Lower lobe of right lung (tissue), 2 donors: ENCODE results near the gene EID1. TPM values are rescaled to one million over a fixed set of nuclear protein-coding genes. Genes with fewer than 3 reads are reported as not detected.
"Not testable (repeated sequence)": the region's sequence is repeated elsewhere in the genome, so short reads cannot be mapped to it uniquely, and the experiment has no call there.

Experiments used
- ATAC-seq, 2 donors: fragments of 200-7000 bp; cut with Tn5 transposase; one replicate each; pipeline ENCODE4 v1.9.1; 2020 to 2022; ENCODE audit warnings: mild to moderate bottlenecking in 2 of 2, moderate library complexity in 2 of 2
- DNase-seq: peaks from one replicate; pipeline ENCODE4 v3.0.0-alpha.2; 2020
- H3K27ac ChIP-seq: fragments of 200-600 bp; one replicate; pipeline ENCODE4 v1.8.0; 2022
- H3K27me3 ChIP-seq: fragments of 200-600 bp; one replicate; pipeline ENCODE4 v1.8.0; 2022; ENCODE audit warnings: low read depth
- H3K36me3 ChIP-seq: fragments of 200-600 bp; one replicate; pipeline ENCODE4 v1.8.0; 2022; ENCODE audit warnings: mild to moderate bottlenecking
- H3K4me1 ChIP-seq: fragments of 200-600 bp; one replicate; pipeline ENCODE4 v1.8.0; 2022
- H3K4me3 ChIP-seq: fragments of 200-600 bp; one replicate; pipeline ENCODE4 v1.8.0; 2022; ENCODE audit warnings: mild to moderate bottlenecking
- H3K9me3 ChIP-seq: fragments of 200-600 bp; one replicate; pipeline ENCODE4 v1.8.0; 2022
- CTCF ChIP-seq: fragments of 200-600 bp; IDR thresholded peaks from one replicate; pipeline ENCODE4 v1.8.0; 2022; ENCODE audit warnings: antibody characterized with exemption, mild to moderate bottlenecking
- intact Hi-C: fragments of 100-400 bp; cut with DNase I; formaldehyde crosslinking; loops from one replicate; pipeline ENCODE4 v1.11.0; 2022
- total RNA-seq: library from RNA; stranded (reverse); fragmentation: NEBNext Ultra II Directional; extraction: Animal tissue kit (Norgen Biotek cat#: 25700); gene quantifications from one replicate; pipeline ENCODE4 v1.2.1, GENCODE V29; 2021
- donor health status: DM: no; HTN: yes; CAD: no; lungs with severe emphysema.

The EID1 gene
- total RNA-seq, 1 donor from 2014 or later: 84.0 TPM

- Histone ChIP-seq H3K27ac (no peak overlapping the region), H3K4me1 (no peaks in the 10 kb centered on the region), H3K4me3 (no peak overlapping the region), H3K9me3 (no peaks in the 10 kb centered on the region), H3K36me3 (no peaks in the 10 kb centered on the region), H3K27me3 (no peaks in the 10 kb centered on the region)
- TF ChIP-seq CTCF: no peak
- ATAC-seq: no peak
- no peak for DNase-seq
- intact Hi-C loops: no loop called here
Measured at GRCh38 chr15:48834756-48835155, 43.2 kb upstream of the EID1 start.

- TF ChIP-seq CTCF: no peak
- no peaks in the 10 kb centered on the region for H3K9me3 ChIP-seq
- DNase-seq: no peak
Measured at GRCh38 chr15:48842501-48842900, 35.4 kb upstream of the EID1 start.

GRCh38 chr15:48845123-48845522 is 32.8 kb upstream of the EID1 start:
- Histone ChIP-seq H3K36me3 (no peaks in the 10 kb centered on the region), H3K27ac (no peak overlapping the region), H3K4me3 (no peak overlapping the region), H3K27me3 (no peaks in the 10 kb centered on the region), H3K4me1 (no peaks in the 10 kb centered on the region), H3K9me3 (no peaks in the 10 kb centered on the region)
- intact Hi-C loops: no loop called here
- ATAC-seq: no peak
- TF ChIP-seq CTCF: no peak
- no peak for DNase-seq

More at GRCh38 chr15:48842501-48842900, 35.4 kb upstream of the EID1 start:
- no peaks in the 10 kb centered on the region for H3K4me1 ChIP-seq
- no peak overlapping the region for H3K27ac ChIP-seq
- no peaks in the 10 kb centered on the region for H3K36me3 ChIP-seq
- H3K27me3 ChIP-seq: no peaks in the 10 kb centered on the region
- ATAC-seq: no peak
- intact Hi-C loops: no loop called here
- no peak overlapping the region for H3K4me3 ChIP-seq

- DNase-seq (no peak), ATAC-seq (no peak)
- no peaks in the 10 kb centered on the region for H3K27me3 ChIP-seq
- H3K9me3 ChIP-seq: no peaks in the 10 kb centered on the region
- TF ChIP-seq CTCF: no peak
- no peaks in the 10 kb centered on the region for H3K36me3 ChIP-seq
- no peak overlapping the region for H3K27ac ChIP-seq
- intact Hi-C loops: no loop called here
- no peak overlapping the region for H3K4me3 ChIP-seq
- H3K4me1 ChIP-seq: no peaks in the 10 kb centered on the region
Measured at GRCh38 chr15:48850648-48851047, 27.3 kb upstream of the EID1 start.

GRCh38 chr15:48851956-48852355 is 26.0 kb upstream of the EID1 start:
- Histone ChIP-seq H3K27me3 (no peaks in the 10 kb centered on the region), H3K4me3 (no peak overlapping the region), H3K4me1 (no peaks in the 10 kb centered on the region), H3K27ac (no peak overlapping the region), H3K36me3 (no peaks in the 10 kb centered on the region), H3K9me3 (no peaks in the 10 kb centered on the region)
- intact Hi-C loops: no loop called here
- no peak for TF ChIP-seq CTCF
- DNase-seq: no peak
- ATAC-seq: no peak

- ATAC-seq, H3K4me1 ChIP-seq, H3K4me3 ChIP-seq, H3K9me3 ChIP-seq, H3K36me3 ChIP-seq, intact Hi-C loops, H3K27ac ChIP-seq, H3K27me3 ChIP-seq, DNase-seq: not testable (repeated sequence)
Measured at GRCh38 chr15:48854434-48854833, 23.5 kb upstream of the EID1 start.
